Stimulated activated naive CD4-positive, alpha-beta T cell treated with Interleukin-2 at 50 U/mL for 16 hours (primary cell): ENCODE data around the gene MZT2A.
"Not testable (repeated sequence)": the region's sequence is repeated elsewhere in the genome, so short reads cannot be mapped to it uniquely, and the experiment has no call there.

ENCODE experiments used
- DNase-seq: peaks from one replicate; lab custom pipeline; 2025; lab: John Stamatoyannopoulos, UW

Gene MZT2A

DNA sequence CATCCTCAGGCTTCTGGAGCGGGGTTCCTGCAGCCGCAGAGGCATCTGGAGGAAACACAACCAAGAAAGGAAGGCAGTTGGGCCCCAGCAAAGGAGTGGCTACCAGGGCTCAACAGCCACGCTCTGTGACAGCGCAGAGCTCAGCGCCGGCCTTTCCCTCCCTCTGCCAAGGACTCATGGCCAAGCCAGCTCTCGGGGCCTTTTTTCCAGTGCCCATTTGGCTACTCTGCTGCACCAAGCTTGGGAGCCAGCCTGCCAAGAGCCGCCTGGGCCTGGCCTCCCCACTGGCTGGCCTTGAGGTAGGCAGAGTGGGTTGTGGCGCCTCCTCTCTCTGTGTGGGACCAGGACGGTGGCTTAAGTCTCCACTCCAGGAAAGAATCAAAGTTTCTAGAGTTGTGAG is 28.3 kb upstream of the MZT2A start:
- DNase-seq = no peak

DNA sequence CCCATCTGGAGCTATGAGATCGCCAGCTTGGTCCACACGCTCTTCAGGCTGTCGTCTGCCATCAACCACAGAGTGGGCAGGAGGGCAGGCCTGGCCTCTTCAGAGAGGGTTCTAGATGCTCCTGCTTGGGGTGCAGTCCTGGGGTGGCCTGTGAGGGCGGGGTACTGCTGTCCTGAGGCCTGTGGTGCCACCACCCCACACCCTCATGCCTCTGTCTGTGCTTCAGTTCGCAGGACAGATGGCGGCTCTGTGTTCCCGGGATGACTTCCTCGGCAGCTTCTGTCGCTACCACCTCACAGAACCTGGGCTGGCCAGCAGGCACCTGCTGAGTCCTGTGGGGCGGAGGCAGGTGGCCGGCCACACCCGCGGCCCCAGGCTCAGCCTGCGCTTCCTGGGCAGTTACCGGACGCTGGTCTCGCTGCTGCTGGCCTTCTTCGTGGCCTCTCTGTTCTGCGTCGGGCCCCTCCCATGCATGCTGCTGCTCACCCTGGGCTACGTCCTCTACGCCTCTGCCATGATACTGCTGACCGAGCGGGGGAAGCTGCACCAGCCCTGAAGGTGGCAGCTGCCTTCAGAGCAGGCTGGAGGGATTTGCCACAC is 27.8 kb upstream of the MZT2A start:
- DNase-seq = not testable (repeated sequence)

DNA sequence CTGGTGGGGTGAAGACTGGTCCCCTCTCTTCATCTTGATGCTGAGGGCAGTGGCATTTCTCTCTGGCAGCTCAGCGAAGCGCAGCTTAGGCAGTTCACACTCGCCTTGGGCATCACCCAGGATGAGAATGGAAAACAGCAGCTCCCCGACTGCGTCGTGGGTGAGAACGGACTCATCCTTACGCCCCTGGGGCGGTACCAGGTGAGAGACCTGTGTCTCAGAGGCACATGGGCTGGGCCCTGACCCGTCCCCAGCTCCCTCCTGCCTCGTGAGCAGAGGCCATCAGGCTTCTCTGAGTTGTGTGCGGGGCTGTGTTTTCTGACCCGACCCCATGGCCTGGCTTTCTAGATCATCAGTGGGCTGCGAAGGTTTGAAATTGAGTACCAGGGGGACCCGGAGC is 27.3 kb upstream of the MZT2A start:
- no peak for DNase-seq

- DNase-seq = not testable (repeated sequence)
These were observed 26.3 kb upstream of the MZT2A start for GRCh38 chr2:131518531-131518930.

GRCh38 chr2:131517856-131518255 is 25.7 kb upstream of the MZT2A start:
- DNase-seq = not testable (repeated sequence)

DNA sequence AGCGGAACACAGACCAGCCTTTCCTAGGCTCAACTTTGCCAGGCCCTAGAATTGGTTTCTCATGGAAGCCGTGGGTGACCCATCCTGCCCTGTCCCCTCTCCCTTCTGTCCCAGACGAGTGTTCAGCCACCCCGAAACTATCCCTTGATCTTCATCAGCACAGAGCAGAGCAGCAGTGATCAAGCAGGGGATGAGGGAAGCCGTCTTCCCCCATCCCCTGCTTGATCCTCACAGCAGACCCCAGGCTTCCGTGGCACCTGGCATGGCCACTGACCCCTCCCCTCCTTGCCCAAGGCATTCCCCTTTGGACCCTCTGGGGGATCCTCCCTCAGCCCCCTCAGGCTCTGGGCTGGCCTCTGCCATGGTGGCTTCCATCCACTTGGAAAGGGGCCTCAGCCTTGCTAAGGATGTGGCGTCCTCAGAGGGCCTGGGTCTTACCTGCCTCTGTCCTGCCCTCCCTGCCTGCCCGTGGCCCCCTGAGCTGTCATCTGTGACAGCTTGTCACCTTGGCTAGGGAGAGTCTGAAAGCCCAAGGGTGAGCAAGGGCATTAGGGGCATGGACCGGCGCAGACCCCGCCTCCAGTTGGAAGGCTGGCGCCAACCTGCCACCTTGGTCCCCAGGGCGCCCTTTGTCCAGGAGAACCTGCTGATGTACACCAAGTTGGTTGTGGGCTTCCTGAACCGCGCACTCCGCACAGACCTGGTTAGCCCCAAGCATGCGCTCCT is 25.1 kb upstream of the MZT2A start:
- DNase-seq = no peak

DNA sequence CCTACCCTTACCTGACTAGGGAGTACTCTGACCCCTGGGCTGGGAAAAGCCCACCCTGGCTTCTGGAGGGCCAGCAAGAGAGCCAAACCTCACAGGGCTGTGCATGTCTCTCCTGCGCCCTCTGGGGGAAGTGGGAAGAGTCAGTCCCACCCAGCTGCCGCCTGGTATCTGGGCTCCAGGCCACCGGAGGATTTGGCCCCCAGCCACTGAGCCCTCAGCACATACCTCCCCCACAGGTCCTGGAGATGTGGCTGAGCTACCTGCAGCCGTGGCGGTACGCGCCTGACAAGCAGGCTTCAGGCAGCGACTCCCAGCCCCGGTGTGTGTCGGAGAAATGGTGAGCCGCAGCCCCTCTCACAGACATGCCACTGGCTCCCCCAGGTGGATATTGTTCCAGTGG is 24.4 kb upstream of the MZT2A start:
- DNase-seq = not testable (repeated sequence)

DNA sequence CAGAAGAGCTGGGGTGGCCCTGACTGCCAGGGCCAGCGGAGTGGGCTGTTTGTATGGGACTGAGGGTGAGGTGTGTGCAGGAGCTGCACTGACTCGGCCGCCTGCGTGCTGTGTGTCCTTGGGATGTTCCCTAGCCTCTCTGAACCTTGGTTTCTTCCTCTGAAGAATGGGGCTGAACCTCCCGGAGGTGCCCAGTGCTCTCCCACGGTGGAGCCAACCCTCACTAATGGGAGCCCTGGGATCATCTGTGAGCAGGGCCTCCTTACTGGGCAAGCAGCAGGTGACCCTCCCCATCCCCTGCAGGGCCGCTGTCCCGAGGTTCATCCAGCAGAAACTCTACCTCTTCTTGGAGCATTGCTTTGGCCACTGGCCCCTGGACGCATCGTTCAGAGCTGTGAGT is 23.8 kb upstream of the MZT2A start:
- DNase-seq = no peak

GRCh38 chr2:131515235-131515634 is 23.0 kb upstream of the MZT2A start:
- DNase-seq = not testable (repeated sequence)

- DNase-seq = not testable (repeated sequence)
These were observed 22.4 kb upstream of the MZT2A start for GRCh38 chr2:131514408-131515166.

DNA sequence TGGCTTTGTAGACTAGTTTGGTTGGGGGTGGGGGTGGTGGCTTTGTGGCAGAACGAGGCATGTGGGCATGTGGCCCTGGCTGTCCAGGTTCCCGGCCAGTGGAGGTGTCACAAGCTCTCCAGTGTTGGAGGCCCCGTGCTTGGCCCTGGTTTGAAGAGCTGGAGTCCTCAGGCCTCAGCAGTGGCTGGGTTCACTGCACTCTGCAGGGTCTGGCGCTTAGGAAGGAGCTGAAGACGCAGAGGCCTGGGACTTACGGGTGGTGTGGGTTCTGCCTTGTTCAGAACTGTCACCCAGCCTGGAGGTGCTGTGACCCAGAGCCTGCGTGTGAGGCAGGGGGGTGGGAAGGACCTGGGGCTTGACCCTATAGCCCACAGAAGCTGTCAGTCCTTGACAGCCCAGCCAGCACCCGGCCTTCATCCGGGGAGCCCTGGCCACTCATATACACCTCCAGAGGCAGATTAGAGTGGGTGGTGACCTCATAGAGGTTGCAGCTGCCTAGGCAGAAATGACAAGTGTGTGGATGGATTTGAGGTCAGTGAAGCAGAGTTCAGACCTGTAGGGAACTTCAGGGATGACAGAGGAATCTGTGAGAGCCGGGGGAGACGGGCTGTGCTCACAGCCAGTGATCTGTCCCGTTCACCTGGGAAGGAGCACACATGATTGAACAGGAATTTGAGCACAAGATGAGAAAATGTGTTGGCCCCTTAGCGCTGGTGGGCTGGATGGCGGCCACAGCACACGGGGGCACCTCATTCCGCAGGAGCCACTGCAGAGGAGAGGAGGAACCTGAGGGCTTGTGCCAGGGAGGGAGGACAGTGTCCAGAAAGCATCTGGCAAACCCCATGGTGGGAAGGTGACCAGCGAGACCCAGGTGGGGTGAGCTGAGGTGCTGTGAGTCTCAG is 20.0 kb upstream of the MZT2A start:
- not testable (repeated sequence) for DNase-seq

DNA sequence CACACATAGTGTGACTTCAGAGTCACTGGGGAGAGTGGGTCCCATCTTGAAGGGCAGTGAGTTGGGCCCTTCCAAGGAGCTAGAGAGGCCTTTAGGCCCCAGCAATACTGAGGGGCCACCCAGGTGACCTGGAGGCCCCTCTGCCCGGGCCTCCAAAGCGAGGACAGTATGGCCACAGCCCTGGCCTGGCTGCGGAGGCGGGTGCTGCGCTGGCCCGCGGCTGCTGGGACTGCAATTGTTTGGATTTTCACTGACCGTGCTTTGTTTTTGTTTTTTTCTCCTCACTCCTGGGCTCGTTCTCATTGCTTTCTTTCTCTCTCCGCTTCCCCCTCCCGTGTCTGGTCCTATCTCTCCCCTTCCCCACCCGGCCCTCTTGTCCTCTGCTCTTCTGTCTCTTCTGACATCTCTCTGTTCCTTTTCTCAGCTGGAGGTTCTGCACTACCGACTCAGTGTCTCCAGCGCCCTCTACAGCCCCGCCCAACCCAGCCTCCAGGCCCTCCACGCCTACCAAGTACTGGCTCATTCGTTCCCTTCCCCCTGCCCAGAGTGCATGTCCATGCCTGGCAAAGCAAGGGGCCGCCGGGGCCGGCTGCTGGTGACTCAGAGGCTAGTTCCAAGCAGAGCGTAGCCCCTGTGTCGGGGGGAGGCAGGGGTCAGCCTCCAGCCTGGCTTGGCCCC is 19.2 kb upstream of the MZT2A start:
- not testable (repeated sequence) for DNase-seq

DNA sequence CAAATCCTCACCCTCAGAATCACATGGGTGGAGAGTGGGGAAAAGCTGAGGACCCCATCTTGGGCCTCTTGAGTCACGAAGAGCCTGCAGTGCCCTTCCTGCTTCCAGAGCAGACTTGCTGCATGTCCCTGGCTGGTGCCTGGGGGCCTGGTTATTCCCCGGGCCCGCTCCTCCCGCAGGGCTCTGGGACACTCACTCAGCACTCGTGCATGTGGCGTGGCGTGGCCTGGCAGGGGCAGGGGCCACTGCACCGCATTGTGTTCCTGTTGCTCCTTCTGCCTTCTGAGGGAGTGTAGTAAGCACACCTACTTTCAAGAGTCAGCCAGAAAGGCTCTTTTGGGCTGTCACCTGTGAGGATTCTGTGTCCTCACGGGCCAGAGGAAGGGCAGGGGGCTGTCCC is 17.4 kb upstream of the MZT2A start:
- DNase-seq = no peak

DNA sequence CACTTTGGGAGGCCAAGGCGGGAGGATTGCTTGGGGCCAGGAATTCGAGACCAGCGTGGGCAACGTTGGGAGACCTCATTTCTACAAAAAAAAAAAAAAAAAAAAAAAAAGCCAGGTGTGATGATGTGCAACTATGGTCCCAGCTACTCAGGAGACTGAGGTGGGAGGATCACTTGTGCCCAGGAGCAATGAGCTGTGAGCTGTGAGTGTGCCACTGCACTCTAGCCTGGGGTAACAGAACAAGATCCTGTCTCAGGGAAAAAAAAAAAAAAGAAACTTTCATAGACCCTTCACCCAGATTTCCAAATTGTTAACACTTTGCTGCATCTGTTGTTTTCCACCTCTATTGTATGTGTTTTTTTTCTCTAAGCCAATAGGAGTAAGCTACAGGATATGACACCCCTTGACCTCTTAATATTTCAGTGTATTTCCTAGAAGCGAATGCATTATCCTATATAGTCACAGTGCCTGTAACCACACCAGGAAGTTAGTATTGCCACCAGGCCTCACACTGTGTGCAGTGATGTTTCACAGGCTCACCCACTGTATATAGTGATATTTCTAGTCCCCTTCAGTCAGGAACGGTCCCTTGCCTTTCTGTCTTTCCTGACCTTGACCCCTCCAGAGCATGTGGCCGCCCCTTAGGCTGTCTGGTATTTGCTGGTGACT is 12.0 kb upstream of the MZT2A start:
- not testable (repeated sequence) for DNase-seq

GRCh38 chr2:131503587-131503986 is 11.4 kb upstream of the MZT2A start:
- DNase-seq = not testable (repeated sequence)

GRCh38 chr2:131498321-131498973 is 6.2 kb upstream of the MZT2A start:
- DNase-seq = not testable (repeated sequence)

GRCh38 chr2:131495506-131495905 is 3.3 kb upstream of the MZT2A start:
- DNase-seq = not testable (repeated sequence)

GRCh38 chr2:131493199-131493968 is 1.2 kb upstream of the MZT2A start:
- DNase-seq = no peak

DNA sequence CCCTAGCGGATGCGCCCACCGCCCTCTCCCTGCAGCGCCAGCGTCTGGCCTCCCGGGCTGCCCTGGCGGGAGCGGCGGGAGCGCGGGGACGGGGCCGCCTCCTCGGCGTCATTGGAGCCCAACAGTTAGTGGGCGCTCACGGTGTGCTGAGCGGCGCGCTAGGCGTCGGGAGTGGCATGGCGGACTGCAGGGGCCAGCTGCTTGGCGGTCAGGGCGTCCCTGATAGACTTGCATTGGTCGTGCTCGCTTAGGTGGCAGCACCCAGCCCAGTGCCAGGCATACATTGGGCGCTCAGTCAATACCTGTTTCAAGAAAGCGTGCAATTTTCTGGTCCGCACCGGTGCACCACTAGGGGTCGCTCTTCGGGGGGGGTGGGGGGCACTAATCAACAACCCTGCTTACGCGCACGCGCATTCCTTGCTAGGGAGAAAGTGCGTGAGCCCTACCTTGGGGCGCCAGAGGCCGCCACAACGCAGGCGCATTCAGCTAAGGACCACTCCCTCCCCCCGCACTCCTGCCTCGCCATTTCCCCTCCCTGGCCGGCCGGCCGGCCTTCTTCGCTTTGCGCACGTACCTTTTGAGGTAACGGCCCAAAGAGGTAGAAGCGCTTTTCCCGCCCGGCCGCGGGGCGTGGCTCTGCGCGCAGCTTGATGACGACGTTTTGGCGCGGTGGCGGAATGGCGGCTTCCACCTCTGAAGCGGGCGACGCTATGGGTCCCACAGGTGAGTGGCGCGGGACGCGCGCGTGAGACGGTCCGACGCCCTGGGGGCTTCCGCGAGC is 411 bp upstream of the MZT2A start:
- DNase-seq = peak; percentile 94
